Left ventricle myocardium superior (tissue), 1 donor: Measurements from ENCODE around the gene GABRB3. TPM values are rescaled to one million over a fixed set of nuclear protein-coding genes. Genes with fewer than 3 reads are reported as not detected.
A peak's percentile ranks its signal among the peaks of the same experiment; 100 is the strongest.

Experiments
- ATAC-seq: fragments of 200-7000 bp; cut with Tn5 transposase; one replicate; pipeline ENCODE4 v1.9.1; 2020; ENCODE audit warnings: mild to moderate bottlenecking, moderate library complexity
- DNase-seq: peaks from one replicate; pipeline ENCODE4 v3.0.0-alpha.2; 2020
- intact Hi-C: fragments of 100-400 bp; cut with micrococcal nuclease; formaldehyde crosslinking; loops from one replicate; pipeline ENCODE4 v1.11.0; 2022
- total RNA-seq: library from RNA; stranded (reverse); fragmentation: NEBNext Ultra II Directional; extraction: Animal tissue kit (Norgen Biotek cat#: 25700); gene quantifications from one replicate; pipeline ENCODE4 v1.2.1, GENCODE V29; 2021
- donor health status: DM: no; HTN: yes; CAD: no; lungs with severe emphysema.

GABRB3 gene
- total RNA-seq, 1 donor from 2014 or later = 4.5 TPM

- DNase-seq = no peak
- intact Hi-C loops = no loop called here
Measured at GRCh38 chr15:26689462-26689861, 83.4 kb downstream of the GABRB3 start.

GRCh38 chr15:26686547-26687187 is 86.2 kb downstream of the GABRB3 start:
- intact Hi-C loops = no loop called here
- DNase-seq (no peak), ATAC-seq (no peak)

More at GRCh38 chr15:26689462-26689861, 83.4 kb downstream of the GABRB3 start:
- ATAC-seq = no peak

- no peak for ATAC-seq
- intact Hi-C loops = no loop called here
Measured at GRCh38 chr15:26682598-26683164, 90.2 kb downstream of the GABRB3 start.

GRCh38 chr15:26679927-26680326 is 92.9 kb downstream of the GABRB3 start:
- ATAC-seq = no peak
- intact Hi-C loops = no loop called here
- no peak for DNase-seq

More at GRCh38 chr15:26682598-26683164, 90.2 kb downstream of the GABRB3 start:
- no peak for DNase-seq

GRCh38 chr15:26676115-26676514 is 96.8 kb downstream of the GABRB3 start:
- no peak for ATAC-seq
- DNase-seq = no peak
- intact Hi-C loops = no loop called here

- intact Hi-C loops = no loop called here
- no peak for DNase-seq
- no peak for ATAC-seq
Measured at GRCh38 chr15:26674467-26674866, 98.4 kb downstream of the GABRB3 start.

- no peak for DNase-seq
- intact Hi-C loops = no loop called here
- ATAC-seq = no peak
Measured at GRCh38 chr15:26673445-26673844, 99.4 kb downstream of the GABRB3 start.

- DNase-seq = no peak
- intact Hi-C loops = no loop called here
- ATAC-seq = no peak
Measured at GRCh38 chr15:26670116-26670515, 102.8 kb downstream of the GABRB3 start.

- ATAC-seq (peak; percentile 82), DNase-seq (peak; percentile 68)
- intact Hi-C loops = no loop called here
Measured at GRCh38 chr15:26667222-26667988, 105.5 kb downstream of the GABRB3 start.

- peak; percentile 53 for ATAC-seq
- intact Hi-C loops = no loop called here
- DNase-seq = no peak
Measured at GRCh38 chr15:26665957-26666791, 106.7 kb downstream of the GABRB3 start.

- ATAC-seq = no peak
- intact Hi-C loops = no loop called here
- DNase-seq = no peak
Measured at GRCh38 chr15:26662283-26662682, 110.6 kb downstream of the GABRB3 start.

GRCh38 chr15:26661748-26662147 is 111.1 kb downstream of the GABRB3 start:
- intact Hi-C loops = no loop called here
- ATAC-seq (no peak), DNase-seq (no peak)

- intact Hi-C loops = no loop called here
- no peak for ATAC-seq
- no peak for DNase-seq
Measured at GRCh38 chr15:26661107-26661506, 111.8 kb downstream of the GABRB3 start.

- DNase-seq = no peak
- intact Hi-C loops = no loop called here
- ATAC-seq = no peak
Measured at GRCh38 chr15:26660241-26660640, 112.6 kb downstream of the GABRB3 start.

GRCh38 chr15:26658290-26658689 is 114.6 kb downstream of the GABRB3 start:
- DNase-seq = no peak
- no peak for ATAC-seq
- intact Hi-C loops = no loop called here

GRCh38 chr15:26656080-26656479 is 116.8 kb downstream of the GABRB3 start:
- no peak for ATAC-seq
- DNase-seq = no peak
- intact Hi-C loops = no loop called here

- no peak for DNase-seq
- no peak for ATAC-seq
- intact Hi-C loops = no loop called here
Measured at GRCh38 chr15:26651909-26652308, 121.0 kb downstream of the GABRB3 start.

GRCh38 chr15:26648676-26649075 is 124.2 kb downstream of the GABRB3 start:
- DNase-seq (no peak), ATAC-seq (no peak)
- intact Hi-C loops = no loop called here

GRCh38 chr15:26644948-26645347 is 127.9 kb downstream of the GABRB3 start:
- no peak for ATAC-seq
- DNase-seq = no peak
- intact Hi-C loops = no loop called here

- no peak for ATAC-seq
- intact Hi-C loops = no loop called here
- DNase-seq = no peak
Measured at GRCh38 chr15:26641144-26641543, 131.7 kb downstream of the GABRB3 start.
